Trophoblast cell (in vitro differentiated cells and primary cell): Measurements from ENCODE around the gene CDCP1.

Source experiments
- DNase-seq, 2 donors: peaks; one replicate each; pipeline ENCODE4 v3.0.0-alpha.2; 2016
- H2AFZ ChIP-seq: 2 replicates; pipeline ENCODE4 v1.6.1; 2013; ENCODE audit warnings: low read length, moderate library complexity, mild to moderate bottlenecking; ENCODE audit not compliant: insufficient read depth, poor library complexity
- H2AK5ac ChIP-seq: 2 replicates; pipeline ENCODE4 v1.6.1; 2013; ENCODE audit warnings: mild to moderate bottlenecking, low read length
- H2BK120ac ChIP-seq: 2 replicates; pipeline ENCODE4 v1.6.1; 2013; ENCODE audit warnings: low read length, mild to moderate bottlenecking, moderate library complexity; ENCODE audit not compliant: insufficient read depth, poor library complexity
- H2BK12ac ChIP-seq: 2 replicates; pipeline ENCODE4 v1.6.1; 2013; ENCODE audit warnings: mild to moderate bottlenecking, low read length, moderate library complexity
- H2BK5ac ChIP-seq: 2 replicates; pipeline ENCODE4 v1.6.1; 2013; ENCODE audit warnings: low read length, low read depth, moderate library complexity, mild to moderate bottlenecking; ENCODE audit not compliant: poor library complexity
- H3K14ac ChIP-seq: 2 replicates; pipeline ENCODE4 v1.6.1; 2013; ENCODE audit warnings: mild to moderate bottlenecking, low read length
- H3K18ac ChIP-seq: 2 replicates; pipeline ENCODE4 v1.6.1; 2013; ENCODE audit warnings: mild to moderate bottlenecking, low read length
- H3K23ac ChIP-seq: 2 replicates; pipeline ENCODE4 v1.6.1; 2013; ENCODE audit warnings: low read length
- H3K27ac ChIP-seq: 2 replicates; pipeline ENCODE4 v1.5.1; 2013; ENCODE audit warnings: low read depth, mild to moderate bottlenecking, inconsistent platforms, low read length, moderate library complexity
- H3K27me3 ChIP-seq: 2 replicates; pipeline ENCODE4 v1.6.1; 2013; ENCODE audit warnings: inconsistent platforms, mild to moderate bottlenecking, low read length, moderate library complexity; ENCODE audit not compliant: insufficient read depth
- H3K36me3 ChIP-seq, 2 experiments: 1 replicate in 1 of 2; 2 replicates in 1 of 2; pipeline ENCODE4 v1.6.1; 2013; ENCODE audit warnings: low read length in 2 of 2, mild to moderate bottlenecking in 2 of 2, moderate library complexity in 1 of 2; ENCODE audit not compliant: insufficient read depth in 2 of 2, control insufficient read depth in 1 of 2
- H3K4ac ChIP-seq: 2 replicates; pipeline ENCODE4 v1.6.1; 2013; ENCODE audit warnings: low read depth, mild to moderate bottlenecking, low read length, moderate library complexity
- H3K4me1 ChIP-seq, 2 experiments: 1 replicate in 1 of 2; 2 replicates in 1 of 2; pipeline ENCODE4 v1.6.1; 2013; ENCODE audit warnings: low read length in 2 of 2, mild to moderate bottlenecking in 2 of 2, moderate library complexity in 1 of 2; ENCODE audit not compliant: insufficient read depth in 2 of 2, control insufficient read depth in 1 of 2
- H3K4me2 ChIP-seq: 2 replicates; pipeline ENCODE4 v1.6.1; 2013; ENCODE audit warnings: inconsistent platforms, mild to moderate bottlenecking, low read length, moderate library complexity
- H3K4me3 ChIP-seq: 2 replicates; pipeline ENCODE4 v1.5.1; 2013; ENCODE audit warnings: mild to moderate bottlenecking, low read depth, low read length, inconsistent platforms
- H3K79me1 ChIP-seq: one replicate; pipeline ENCODE4 v1.6.1; 2013; ENCODE audit warnings: low read length
- H3K79me2 ChIP-seq: 2 replicates; pipeline ENCODE4 v1.6.1; 2013; ENCODE audit warnings: low read length, mild to moderate bottlenecking; ENCODE audit not compliant: control insufficient read depth, insufficient read depth, poor library complexity
- H3K9ac ChIP-seq: 2 replicates; pipeline ENCODE4 v1.6.1; 2013; ENCODE audit warnings: mild to moderate bottlenecking, low read length
- H3K9me3 ChIP-seq: 2 replicates; pipeline ENCODE4 v1.6.1; 2013; ENCODE audit warnings: low read depth, mild to moderate bottlenecking, control low read depth, inconsistent platforms, low read length; ENCODE audit not compliant: insufficient read depth
- H4K12ac ChIP-seq: 2 replicates; pipeline ENCODE4 v1.6.1; 2013; ENCODE audit warnings: low read depth, mild to moderate bottlenecking, low read length, moderate library complexity
- H4K8ac ChIP-seq: 2 replicates; pipeline ENCODE4 v1.6.1; 2013; ENCODE audit warnings: low read depth, mild to moderate bottlenecking, low read length, moderate library complexity
- H4K91ac ChIP-seq: one replicate; pipeline ENCODE4 v1.6.1; 2013; ENCODE audit warnings: low read depth, mild to moderate bottlenecking, low read length, moderate library complexity
- WGBS: extraction: QIAGEN DNeasy Blood & Tissue Kit; methylation state at CpG from one replicate; pipeline ENCODE4 v1.1.7; 2013; ENCODE audit warnings: missing lambda C conversion rate; ENCODE audit not compliant: insufficient read length, insufficient coverage; ENCODE audit errors: extremely low coverage; 5-methylcytosine and 5-hydroxymethylcytosine counted together

Gene CDCP1

DNA sequence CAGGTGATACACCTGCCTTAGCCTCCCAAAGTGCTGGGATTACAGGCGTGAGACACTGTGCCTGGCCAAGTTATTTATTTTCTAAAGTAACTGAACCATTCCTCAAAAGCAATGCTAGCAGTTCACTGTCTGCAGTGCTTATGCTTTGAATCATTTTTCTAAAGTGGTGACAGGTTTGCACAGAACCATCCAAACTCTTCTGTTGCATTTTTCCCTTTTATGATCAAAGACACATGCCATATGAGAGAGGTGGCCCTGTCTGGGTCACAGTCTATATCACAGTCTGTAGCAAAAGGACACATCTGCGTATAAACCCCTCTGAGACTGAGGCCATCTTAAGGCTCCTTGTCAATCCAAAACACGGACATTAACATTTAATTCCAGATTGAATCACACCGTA, 17.2 kb downstream of the CDCP1 start:
- Histone ChIP-seq H3K27me3 (no peaks in the 10 kb centered on the region), H3K79me2 (no peaks in the 10 kb centered on the region), H3K9me3 (no peaks in the 10 kb centered on the region), H3K27ac (no peak overlapping the region), H3K23ac (no peak overlapping the region), H2AFZ (no peak overlapping the region), H3K79me1 (no peaks in the 10 kb centered on the region), H2BK12ac (no peak overlapping the region), H2BK5ac (no peak overlapping the region), H4K12ac (no peak overlapping the region), H2AK5ac (no peak overlapping the region), H3K14ac (no peak overlapping the region), H4K91ac (no peak overlapping the region), H3K4me1 (peaks cover 0 to 8% of the 10 kb centered on the region in 2 experiments), H4K8ac (no peak overlapping the region), H3K4me2 (no peak overlapping the region), H3K18ac (no peak overlapping the region), H2BK120ac (no peak overlapping the region), H3K4ac (no peak overlapping the region), H3K36me3 (no peaks in the 10 kb centered on the region), H3K4me3 (no peak overlapping the region), H3K9ac (no peak overlapping the region)
- no CpG with 5 or more reads among the region's 4 CpGs for WGBS
- DNase-seq: no peak

DNA sequence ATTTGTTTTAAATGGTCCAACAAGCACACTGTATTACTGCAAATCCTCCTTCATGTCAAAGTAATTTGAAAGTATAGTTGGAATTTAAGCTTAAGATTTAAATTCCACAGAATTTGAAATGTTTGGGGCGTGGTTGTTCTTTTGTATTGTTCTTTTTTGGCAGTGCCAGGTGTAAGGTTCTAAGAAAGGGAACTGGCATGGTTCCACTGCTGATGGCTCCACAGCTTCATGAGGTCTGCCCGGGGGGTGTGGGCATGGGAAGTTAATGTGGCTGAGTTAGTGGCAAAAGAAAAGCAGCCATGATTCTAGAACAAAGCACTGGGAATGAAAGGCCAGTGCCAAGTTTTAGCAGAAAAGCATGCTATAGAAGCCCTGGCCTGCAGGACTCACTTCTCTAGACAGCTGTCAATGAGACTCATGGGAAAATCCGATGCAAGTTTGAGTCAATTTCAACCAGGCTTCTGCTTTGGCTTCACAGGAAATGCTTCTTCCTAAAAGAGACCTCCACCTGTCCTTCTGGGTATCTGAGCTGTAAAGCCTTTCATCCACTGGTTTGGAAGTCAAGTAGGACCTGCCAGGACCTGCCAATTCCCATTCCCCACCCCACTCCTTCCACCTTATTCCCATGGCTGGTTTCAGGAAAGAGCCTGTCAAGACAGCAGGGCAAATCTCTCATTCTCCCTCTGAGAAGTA, 18.9 kb downstream of the CDCP1 start:
- DNase-seq: no peak
- no peak overlapping the region for H4K8ac ChIP-seq
- no CpG with 5 or more reads among the region's 3 CpGs for WGBS

DNA sequence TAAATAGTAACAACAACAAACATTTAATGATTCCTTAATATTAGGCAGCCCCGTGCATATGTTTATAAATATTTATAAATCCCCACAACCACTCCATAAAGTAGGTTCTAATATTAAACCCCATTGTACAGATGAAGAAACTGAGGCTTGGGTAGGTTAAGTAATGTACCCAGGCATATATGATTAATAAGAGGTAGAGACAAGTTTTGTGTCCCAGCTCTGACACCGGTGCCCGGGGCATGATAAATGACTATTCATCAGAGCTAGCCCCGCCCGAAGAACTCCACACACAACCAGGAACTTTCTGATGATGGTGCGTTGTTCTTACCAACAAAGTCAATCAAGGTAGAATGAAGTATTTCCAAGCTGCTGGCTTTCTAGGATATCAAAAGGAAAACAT, 19.4 kb downstream of the CDCP1 start:
- no peak overlapping the region for H3K14ac ChIP-seq
- no peak overlapping the region for H4K12ac ChIP-seq
- no peak overlapping the region for H4K91ac ChIP-seq
- DNase-seq: no peak
- no peak overlapping the region for H4K8ac ChIP-seq
- no peak overlapping the region for H3K4ac ChIP-seq
- H3K18ac ChIP-seq: no peak overlapping the region
- H3K79me2 ChIP-seq: no peaks in the 10 kb centered on the region
- H2AFZ ChIP-seq: no peak overlapping the region
- H3K79me1 ChIP-seq: no peaks in the 10 kb centered on the region
- H3K27me3 ChIP-seq: no peaks in the 10 kb centered on the region
- no peak overlapping the region for H2BK120ac ChIP-seq
- no peak overlapping the region for H3K4me2 ChIP-seq
- no peak overlapping the region for H2AK5ac ChIP-seq
- H3K9me3 ChIP-seq: no peaks in the 10 kb centered on the region
- no peak overlapping the region for H3K23ac ChIP-seq
- H3K4me1 ChIP-seq: peaks cover 0 to 5% of the 10 kb centered on the region in 2 experiments
- WGBS: no CpG with 5 or more reads among the region's 6 CpGs
- H3K9ac ChIP-seq: no peak overlapping the region
- H2BK12ac ChIP-seq: no peak overlapping the region
- H3K36me3 ChIP-seq: no peaks in the 10 kb centered on the region
- no peak overlapping the region for H3K27ac ChIP-seq
- no peak overlapping the region for H2BK5ac ChIP-seq
- no peak overlapping the region for H3K4me3 ChIP-seq

More for the DNA sequence above, 18.9 kb downstream of the CDCP1 start:
- Histone ChIP-seq H3K4ac (no peak overlapping the region), H3K9me3 (no peaks in the 10 kb centered on the region), H3K79me2 (no peaks in the 10 kb centered on the region), H3K27ac (no peak overlapping the region), H3K14ac (no peak overlapping the region), H3K4me3 (no peak overlapping the region), H3K9ac (no peak overlapping the region), H3K36me3 (no peaks in the 10 kb centered on the region), H2BK5ac (no peak overlapping the region), H2AK5ac (no peak overlapping the region), H3K4me1 (peaks cover 0 to 5% of the 10 kb centered on the region in 2 experiments), H2BK12ac (no peak overlapping the region), H4K12ac (no peak overlapping the region), H3K4me2 (no peak overlapping the region), H3K18ac (no peak overlapping the region), H3K79me1 (no peaks in the 10 kb centered on the region), H2BK120ac (no peak overlapping the region), H4K91ac (no peak overlapping the region), H3K23ac (no peak overlapping the region), H2AFZ (no peak overlapping the region), H3K27me3 (no peaks in the 10 kb centered on the region)

DNA sequence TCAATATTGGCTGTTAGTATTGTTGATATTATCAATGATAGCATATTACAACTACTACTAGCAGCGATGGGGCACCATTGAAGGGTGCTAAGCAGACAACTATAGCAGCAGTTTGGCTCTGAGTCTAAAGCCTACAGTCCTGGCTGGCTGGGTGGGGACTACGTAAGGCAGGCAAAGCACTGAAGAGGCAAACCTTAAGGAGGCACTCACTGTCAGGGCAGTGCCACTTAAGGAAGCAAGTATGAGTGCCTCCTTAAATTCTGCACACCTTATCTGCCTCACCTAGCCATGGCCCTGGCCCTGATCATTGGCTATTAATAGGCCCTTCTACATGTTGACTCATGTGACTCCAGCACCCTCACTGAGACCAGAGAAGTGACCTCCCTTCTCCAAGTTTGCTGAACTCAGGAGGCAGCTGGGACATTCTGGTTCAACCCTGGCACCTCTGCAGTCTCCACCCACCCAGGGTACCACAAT, 20.6 kb downstream of the CDCP1 start:
- H4K8ac ChIP-seq: no peak overlapping the region
- no peaks in the 10 kb centered on the region for H3K79me1 ChIP-seq
- H2BK12ac ChIP-seq: no peak overlapping the region
- no peak overlapping the region for H4K91ac ChIP-seq
- WGBS: no CpG with 5 or more reads among the region's 2 CpGs
- no peak overlapping the region for H2AFZ ChIP-seq
- no peaks in the 10 kb centered on the region for H3K79me2 ChIP-seq
- no peak overlapping the region for H3K14ac ChIP-seq
- no peak overlapping the region for H3K4me3 ChIP-seq
- no peak overlapping the region for H2BK120ac ChIP-seq
- H3K4ac ChIP-seq: no peak overlapping the region
- no peak overlapping the region for H3K4me2 ChIP-seq
- peaks cover 2 to 5% of the 10 kb centered on the region in 2 experiments for H3K4me1 ChIP-seq
- no peak for DNase-seq
- H3K27me3 ChIP-seq: no peaks in the 10 kb centered on the region
- H3K23ac ChIP-seq: no peak overlapping the region
- peaks cover 2% of the 10 kb centered on the region for H3K9me3 ChIP-seq
- H3K9ac ChIP-seq: no peak overlapping the region
- no peak overlapping the region for H2AK5ac ChIP-seq
- no peak overlapping the region for H3K18ac ChIP-seq
- no peak overlapping the region for H4K12ac ChIP-seq
- H3K36me3 ChIP-seq: no peaks in the 10 kb centered on the region
- no peak overlapping the region for H2BK5ac ChIP-seq
- no peak overlapping the region for H3K27ac ChIP-seq
